Effector CD4-positive, alpha-beta T cell (primary cell): Measurements from ENCODE around the gene CHSY1.
"Not testable (repeated sequence)": the region's sequence is repeated elsewhere in the genome, so short reads cannot be mapped to it uniquely, and the experiment has no call there.

ENCODE experiments used
- DNase-seq: peaks from one replicate; pipeline ENCODE4 v3.0.0-alpha.2; 2020

CHSY1 gene

GRCh38 chr15:101244036-101244781, 7.6 kb downstream of the CHSY1 start:
- no peak for DNase-seq

GRCh38 chr15:101243420-101243819, 8.4 kb downstream of the CHSY1 start:
- no peak for DNase-seq

DNA sequence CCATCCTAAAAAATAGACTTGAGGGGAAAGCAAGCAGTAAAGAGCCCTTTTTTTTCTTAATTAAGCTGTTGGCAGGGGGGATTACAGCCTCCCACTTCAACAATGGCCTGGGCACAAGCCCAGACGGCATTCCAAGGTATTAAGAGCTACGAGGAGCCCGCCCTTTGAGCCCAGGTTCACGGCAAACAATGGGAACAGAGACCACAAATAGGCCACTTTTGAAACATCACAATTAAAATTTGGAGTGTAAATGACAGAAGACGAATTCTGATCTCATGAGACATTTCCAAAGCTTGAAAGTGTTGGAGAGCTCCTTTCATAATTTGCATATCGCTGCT, 8.9 kb downstream of the CHSY1 start:
- no peak for DNase-seq

GRCh38 chr15:101242160-101242998, 9.5 kb downstream of the CHSY1 start:
- peak; percentile 58 for DNase-seq

DNA sequence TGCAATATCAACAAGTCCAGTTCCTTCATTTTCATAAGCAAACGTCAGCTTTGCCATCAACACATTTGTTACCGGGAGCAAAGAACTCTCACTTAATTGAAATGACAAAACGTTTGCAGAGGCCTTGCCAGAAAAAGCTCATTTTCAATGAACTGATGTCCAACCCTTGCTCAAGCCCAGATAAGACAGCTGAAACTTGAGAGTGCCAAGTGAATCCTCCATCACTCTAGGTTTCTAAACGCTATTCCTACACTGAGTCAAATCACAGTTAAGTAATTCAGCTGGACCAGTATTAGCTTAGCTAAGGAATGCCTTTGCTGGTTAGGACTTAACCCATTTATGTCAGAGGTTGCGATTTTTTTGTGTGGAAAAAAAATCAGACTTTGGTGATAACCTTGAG, 11.5 kb downstream of the CHSY1 start:
- DNase-seq, result no peak

DNA sequence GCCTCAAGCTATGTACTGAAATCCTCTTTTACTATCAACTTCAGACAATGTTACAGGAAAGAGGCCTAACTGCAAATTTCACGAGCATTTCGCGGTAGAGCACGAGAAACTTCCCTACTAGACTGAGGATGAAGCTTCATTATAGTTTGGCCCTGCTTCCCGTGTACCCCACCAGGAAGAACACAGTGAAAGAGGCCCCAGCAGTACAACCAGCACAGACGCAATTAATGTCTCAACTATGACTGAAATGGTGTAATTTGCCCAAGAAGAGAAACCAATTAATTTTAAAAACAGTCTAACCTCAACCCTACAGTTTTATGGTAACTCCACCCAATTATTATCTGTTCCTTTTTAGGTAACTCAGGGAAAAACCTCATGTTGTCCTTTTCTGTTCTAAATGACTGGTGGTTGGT, 12.1 kb downstream of the CHSY1 start:
- DNase-seq, result no peak

GRCh38 chr15:101237251-101237650, 14.6 kb downstream of the CHSY1 start:
- DNase-seq, result no peak

- no peak for DNase-seq
Observed at GRCh38 chr15:101233651-101234280, 18.1 kb downstream of the CHSY1 start.

DNA sequence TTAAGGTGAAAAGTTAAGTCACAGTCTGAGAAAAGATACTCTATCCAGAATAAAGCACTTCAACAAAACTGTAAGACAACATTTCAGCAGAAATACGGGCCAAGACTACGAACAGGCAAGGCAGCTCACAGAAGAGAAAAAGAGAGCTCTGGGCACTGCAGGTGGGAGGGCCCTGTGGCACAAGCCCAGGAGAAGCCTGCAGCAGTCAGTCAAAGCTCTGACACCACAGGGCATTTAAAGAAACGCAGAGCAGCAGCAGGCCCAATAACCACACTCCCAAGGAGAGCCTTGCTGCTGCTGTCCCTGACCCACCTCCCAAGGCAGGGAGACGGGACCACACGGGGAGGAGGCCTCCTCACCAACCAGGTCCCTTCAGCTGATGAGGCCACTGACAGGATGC, 19.2 kb downstream of the CHSY1 start:
- DNase-seq, result no peak

- no peak for DNase-seq
Observed at GRCh38 chr15:101228313-101228712, 23.5 kb downstream of the CHSY1 start.

DNA sequence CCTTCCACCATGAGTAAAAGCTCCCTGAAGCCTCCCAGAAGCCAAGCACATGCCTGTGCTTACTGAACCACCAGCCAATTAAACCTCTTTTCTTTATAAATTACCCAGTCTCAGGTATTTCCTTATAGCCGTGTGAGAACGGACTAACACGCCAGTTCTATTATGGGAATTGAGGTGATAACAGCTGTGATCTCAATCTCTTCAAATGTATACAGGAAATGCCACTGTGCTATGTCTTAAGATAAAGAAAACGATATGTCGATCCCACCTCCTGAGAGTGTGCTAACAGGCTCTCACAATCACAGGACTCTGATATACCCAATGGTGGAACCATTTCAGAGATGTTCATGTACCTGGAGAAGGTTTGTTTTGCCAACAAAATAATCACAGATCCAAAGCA, 26.2 kb downstream of the CHSY1 start:
- DNase-seq, result no peak

GRCh38 chr15:101221902-101222301, 29.9 kb downstream of the CHSY1 start:
- DNase-seq, result no peak

- no peak for DNase-seq
Observed at GRCh38 chr15:101220060-101220459, 31.8 kb downstream of the CHSY1 start.

GRCh38 chr15:101219441-101219840, 32.4 kb downstream of the CHSY1 start:
- no peak for DNase-seq

DNA sequence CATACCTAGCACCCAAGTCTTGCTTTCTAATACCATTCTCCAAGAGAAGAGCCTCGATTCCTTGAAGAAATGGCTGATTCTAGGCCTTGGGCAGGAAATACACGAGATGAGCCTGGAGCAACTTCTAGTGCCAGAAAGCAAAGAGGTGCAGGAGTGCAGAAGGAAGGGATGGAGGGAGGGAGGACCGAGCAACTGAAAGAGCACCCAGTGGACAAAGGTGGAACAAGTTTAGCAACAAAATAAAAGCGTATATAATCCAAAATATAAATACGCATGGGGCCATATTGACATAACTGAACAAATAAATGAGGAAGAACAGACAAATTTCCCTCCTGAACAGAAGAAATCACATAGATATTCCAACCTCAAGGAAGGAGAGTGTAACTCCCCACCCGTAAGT, 34.4 kb downstream of the CHSY1 start:
- DNase-seq, result no peak

GRCh38 chr15:101216100-101216499, 35.7 kb downstream of the CHSY1 start:
- DNase-seq, result no peak

GRCh38 chr15:101215681-101216080, 36.2 kb downstream of the CHSY1 start:
- no peak for DNase-seq

GRCh38 chr15:101214435-101215097, 37.3 kb downstream of the CHSY1 start:
- DNase-seq, result not testable (repeated sequence)

DNA sequence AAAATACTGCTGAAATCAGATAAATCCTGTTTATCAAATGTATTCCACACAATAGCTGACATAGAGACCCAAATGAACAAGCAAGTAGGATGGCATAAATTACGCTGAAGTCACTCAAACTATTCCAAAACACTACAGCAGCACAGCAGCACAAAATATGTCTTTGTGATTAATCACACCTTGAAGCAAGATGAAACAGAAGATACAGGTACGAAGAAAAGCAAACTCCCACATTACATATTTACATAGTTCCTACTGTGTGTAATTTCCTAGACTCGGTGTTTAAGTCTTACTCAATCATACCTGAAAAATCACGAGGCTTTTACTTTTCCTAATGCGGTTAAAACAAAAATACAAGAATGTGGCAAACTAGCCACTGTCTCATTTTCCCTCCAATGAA, 38.3 kb downstream of the CHSY1 start:
- DNase-seq, result no peak

DNA sequence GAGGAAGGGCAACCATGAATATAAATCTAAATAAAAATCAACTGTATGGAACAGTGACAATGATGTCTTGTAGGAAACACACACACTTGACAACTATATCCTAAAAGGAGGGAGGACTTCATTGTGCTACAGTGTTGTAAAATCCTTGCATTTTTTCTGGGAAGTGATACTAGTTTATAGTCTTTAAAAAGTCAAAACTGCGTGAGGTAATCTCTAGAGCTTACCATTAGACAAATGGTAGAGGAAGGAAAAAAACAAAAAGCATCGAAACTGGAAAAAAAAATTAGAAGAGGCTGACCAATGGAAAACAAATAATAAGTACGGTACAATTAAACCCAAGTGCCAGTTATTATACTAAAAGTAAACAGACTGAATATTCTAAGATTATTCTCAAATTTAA, 38.7 kb downstream of the CHSY1 start:
- no peak for DNase-seq

GRCh38 chr15:101211897-101212296, 40.0 kb downstream of the CHSY1 start:
- no peak for DNase-seq

DNA sequence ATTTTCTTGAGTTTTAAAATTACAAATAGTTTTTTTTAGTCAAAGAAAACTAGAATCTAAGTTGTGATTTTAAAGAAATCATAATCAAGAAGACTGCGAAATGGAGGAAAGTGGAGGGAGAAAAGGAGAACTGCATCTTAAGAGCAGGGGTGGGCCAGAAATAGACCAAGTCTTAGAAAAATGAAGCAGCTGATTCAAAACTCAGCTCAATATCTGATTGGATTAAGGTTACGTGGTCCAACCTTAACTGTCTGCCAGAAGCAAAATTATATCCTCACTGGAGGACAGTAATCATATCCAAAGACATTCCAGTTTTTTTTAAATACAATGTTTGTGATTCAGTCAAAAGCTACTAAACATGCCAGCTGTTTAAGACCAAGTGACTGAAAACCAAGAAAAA, 41.4 kb downstream of the CHSY1 start:
- DNase-seq, result no peak

DNA sequence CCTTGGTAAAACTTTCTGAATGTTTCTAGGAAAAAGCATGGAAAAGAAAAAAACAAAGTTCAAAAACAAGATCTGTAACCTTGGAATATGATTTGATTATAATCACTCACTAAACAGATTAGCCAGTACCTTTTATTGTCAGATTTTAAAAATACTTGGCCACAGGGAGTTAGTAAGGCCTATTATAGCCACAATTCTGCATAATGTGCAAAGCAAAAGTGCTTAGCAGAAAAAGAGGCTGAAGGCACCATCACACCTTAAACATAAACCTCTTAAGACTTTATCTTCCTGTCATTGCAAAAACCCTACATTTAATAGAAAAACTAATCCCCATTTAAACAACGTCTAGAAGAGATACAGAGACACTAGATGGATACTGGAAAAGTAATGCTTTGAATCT, 41.8 kb downstream of the CHSY1 start:
- DNase-seq, result no peak
